Keratinocyte (primary cell): Measurements from ENCODE around the gene TKTL2.

Experiments
- EZH2 ChIP-seq: IDR thresholded peaks from one replicate; pipeline ENCODE4 v1.6.1; 2012; ENCODE audit warnings: inconsistent platforms, mild to moderate bottlenecking, low read length, moderate library complexity
- TF ChIP-seq, protein P1 (sequence below), 3 experiments: IDR thresholded peaks in 1 of 3; conservative IDR thresholded peaks in 1 of 3; optimal IDR thresholded peaks in 1 of 3; 2 replicates in 2 of 3; 3 replicates in 1 of 3; pipeline versions ENCODE3 to v1.5.1; 2011; ENCODE audit warnings: low read length in 3 of 3, mild to moderate bottlenecking in 3 of 3, moderate library complexity in 2 of 3, control low read depth in 1 of 3, inconsistent platforms in 1 of 3; ENCODE audit not compliant: insufficient read depth in 2 of 3; ENCODE audit errors: extremely low read depth in 1 of 3

DNA sequence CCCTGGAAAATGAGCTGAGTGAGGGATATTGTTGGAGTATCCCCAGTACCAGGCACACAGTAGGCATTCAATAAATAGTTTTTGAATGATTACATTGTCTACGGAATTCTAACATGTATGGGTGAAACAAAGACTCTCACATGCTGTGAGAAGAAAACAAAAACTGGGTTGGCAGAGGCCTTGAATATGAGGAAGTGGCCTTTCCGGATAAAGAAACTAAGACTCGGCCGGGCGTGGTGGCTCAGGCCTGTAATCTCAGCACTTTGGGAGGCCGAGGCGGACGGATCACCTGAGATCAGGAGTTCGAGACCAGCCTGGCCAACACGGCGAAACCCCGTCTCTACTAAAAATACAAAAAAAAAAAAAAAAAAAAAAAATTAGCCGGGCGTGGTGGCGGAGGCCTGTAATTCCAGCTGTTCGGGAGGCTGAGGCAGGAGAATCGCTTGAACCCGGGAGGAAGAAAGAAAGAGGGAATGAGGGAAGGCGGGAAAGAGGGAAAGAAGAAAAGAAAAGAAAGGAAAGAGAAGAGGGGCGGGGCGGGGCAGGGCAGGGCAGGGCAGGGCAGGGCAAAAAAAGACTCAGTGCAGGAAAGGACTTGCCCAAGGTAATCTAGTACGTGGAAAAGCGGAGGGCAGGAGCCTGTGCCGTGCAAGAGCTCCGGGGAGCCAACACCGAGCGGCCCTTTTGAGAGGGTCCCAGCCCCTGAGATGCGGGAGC lies 20.2 kb upstream of the TKTL2 start:
- TF ChIP-seq, protein P1, sequence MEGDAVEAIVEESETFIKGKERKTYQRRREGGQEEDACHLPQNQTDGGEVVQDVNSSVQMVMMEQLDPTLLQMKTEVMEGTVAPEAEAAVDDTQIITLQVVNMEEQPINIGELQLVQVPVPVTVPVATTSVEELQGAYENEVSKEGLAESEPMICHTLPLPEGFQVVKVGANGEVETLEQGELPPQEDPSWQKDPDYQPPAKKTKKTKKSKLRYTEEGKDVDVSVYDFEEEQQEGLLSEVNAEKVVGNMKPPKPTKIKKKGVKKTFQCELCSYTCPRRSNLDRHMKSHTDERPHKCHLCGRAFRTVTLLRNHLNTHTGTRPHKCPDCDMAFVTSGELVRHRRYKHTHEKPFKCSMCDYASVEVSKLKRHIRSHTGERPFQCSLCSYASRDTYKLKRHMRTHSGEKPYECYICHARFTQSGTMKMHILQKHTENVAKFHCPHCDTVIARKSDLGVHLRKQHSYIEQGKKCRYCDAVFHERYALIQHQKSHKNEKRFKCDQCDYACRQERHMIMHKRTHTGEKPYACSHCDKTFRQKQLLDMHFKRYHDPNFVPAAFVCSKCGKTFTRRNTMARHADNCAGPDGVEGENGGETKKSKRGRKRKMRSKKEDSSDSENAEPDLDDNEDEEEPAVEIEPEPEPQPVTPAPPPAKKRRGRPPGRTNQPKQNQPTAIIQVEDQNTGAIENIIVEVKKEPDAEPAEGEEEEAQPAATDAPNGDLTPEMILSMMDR (optimal IDR thresholded peaks at IDR 0.05 in 1 of 3, IDR thresholded peaks at IDR 0.05 in 1 of 3, conservative IDR thresholded peaks at IDR 0.05 in 1 of 3; ENCODE audit: extremely low read depth in 1 of 3, insufficient read depth in 2 of 3, low read length in 3 of 3), result no peak
- no peak for TF ChIP-seq EZH2
